HG02840 (cell line): ENCODE measurements around the gene TPH1.
"Not testable (repeated sequence)": the region's sequence is repeated elsewhere in the genome, so short reads cannot be mapped to it uniquely, and the experiment has no call there.

Experiments
- ATAC-seq: cut with Tn5 transposase; IDR thresholded peaks from one replicate; pipeline ENCODE4 v1.9.1; 2021; ENCODE audit warnings: mild to moderate bottlenecking, moderate library complexity, moderate number of reproducible peaks; ENCODE audit not compliant: unreplicated experiment, low FRiP score

Gene TPH1

DNA sequence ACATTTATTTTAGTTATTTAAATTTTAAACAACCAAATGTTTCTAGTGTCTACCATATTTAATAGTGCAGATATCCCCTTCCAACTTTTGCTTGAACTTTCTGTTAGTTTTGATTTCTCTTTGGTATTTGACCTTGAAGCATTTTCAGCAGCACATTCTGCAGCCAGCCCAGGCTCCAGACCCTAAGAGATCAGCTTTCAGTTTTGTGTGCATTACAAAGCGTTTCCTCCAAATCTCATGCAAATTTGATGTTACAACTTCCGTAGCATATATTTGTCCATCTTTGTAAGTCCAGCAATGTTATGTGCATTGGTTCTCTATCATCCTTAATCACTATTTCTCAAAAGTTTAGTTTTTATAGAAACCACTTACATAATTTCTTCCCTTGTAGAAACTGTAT, 18.6 kb downstream of the TPH1 start:
- no peak for ATAC-seq

GRCh38 chr11:18022419-18022818, 23.6 kb downstream of the TPH1 start:
- no peak for ATAC-seq

DNA sequence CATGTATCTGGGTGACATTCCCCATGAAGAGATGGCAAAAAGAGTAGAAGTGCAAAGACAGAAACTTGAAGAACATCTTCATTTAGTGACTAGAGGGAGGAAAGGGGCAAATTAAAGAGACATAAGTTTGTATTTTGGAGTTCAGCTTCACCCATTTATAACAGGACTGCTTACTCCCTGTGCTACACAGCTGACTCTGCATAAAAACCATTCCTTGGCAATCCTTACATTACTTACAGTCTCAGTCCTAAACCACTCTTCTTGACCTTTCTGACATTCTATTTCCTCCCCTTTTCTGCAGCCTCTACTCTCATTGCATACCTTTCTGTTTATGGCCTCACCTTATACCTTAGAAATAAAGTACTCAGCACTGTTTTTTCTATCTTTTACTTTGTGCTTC, 26.4 kb downstream of the TPH1 start:
- ATAC-seq, result no peak

DNA sequence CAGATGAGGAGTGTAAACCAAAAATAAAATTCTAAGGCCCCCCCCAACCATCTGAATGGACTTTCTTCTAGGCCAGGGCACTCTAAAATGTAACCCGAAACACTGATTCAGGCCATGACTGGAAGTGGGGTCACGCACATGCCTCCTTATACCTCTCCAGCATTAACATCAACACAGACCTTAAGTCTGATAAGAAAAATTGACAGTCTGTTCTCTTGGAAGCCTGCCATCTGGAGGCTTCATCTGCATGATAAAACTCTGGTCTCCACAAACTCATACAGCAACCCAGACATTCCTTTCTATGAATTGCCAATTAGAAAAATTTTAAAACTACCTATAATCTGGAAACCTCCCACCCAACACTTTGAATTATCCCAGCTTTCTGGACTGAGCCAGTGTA, 29.3 kb downstream of the TPH1 start:
- ATAC-seq, result no peak

DNA sequence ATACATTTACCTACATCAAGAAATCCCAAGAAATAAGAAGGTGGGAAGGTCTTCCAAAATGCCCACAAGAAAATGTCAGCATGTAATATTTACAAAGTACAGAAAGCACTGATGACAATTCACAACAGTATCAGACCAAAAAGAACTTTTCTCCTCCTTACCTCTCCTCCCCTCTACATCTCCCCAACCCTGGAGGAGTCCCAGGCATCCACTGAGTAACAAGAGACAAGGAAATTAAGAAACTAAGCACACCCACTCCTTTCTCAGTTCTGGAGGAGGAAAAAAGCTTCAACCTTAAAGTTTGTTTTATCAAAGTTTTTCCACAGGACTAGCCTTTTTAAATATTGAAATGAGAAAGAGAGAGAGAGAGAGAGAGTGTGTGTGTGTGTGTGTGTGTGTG, 31.2 kb downstream of the TPH1 start:
- ATAC-seq, result no peak

GRCh38 chr11:18013790-18014507, 32.1 kb downstream of the TPH1 start:
- no peak for ATAC-seq

DNA sequence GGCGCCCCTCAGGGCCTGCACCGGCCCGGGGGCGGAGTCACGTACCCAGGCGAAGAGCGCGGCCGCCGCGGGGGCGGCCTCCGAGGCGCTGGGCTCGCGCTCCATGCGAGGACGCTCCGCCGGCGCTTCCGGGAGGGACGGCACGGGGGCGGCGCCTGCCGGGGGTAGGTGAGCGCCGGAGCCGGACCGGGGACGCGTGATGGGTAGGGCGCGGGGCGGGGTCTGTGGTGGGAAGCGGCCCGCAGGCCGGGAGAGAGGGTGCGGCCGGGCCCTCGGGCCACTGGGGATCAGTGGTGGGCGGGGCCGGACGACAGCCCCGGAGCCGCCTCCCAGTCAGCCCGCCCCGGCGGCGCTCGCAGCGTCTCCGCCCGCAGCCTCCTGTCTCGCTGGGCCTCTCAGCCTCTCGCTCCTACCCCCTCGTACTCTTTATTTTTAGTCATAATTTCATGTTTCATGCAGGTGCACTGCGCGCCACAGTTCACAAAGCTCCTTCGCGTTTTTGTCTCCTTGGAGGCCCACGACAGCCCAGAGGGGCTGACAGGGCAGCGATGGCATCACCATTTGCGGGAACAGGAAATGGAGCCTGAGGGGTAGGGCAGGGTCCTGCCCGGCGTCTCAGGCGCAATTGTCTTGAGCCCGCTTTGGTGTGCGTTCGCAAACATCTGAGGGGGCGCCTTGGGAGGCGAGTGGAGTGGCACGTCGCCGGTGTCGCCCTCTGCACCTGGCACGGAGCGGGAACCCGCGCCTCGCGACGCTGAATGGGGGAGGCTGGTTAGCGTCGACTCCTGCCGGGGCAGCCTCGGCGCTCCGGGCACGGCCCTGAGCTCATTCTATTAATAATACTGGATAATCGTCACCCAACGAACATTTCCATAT, 32.9 kb downstream of the TPH1 start, which contains the start of gene SERGEF:
TSS of gene SERGEF (minus strand) at position 142 of the 876 bp plus-strand sequence. CDS start at position 105, 37 bp downstream.
- peak; percentile 90 for ATAC-seq

DNA sequence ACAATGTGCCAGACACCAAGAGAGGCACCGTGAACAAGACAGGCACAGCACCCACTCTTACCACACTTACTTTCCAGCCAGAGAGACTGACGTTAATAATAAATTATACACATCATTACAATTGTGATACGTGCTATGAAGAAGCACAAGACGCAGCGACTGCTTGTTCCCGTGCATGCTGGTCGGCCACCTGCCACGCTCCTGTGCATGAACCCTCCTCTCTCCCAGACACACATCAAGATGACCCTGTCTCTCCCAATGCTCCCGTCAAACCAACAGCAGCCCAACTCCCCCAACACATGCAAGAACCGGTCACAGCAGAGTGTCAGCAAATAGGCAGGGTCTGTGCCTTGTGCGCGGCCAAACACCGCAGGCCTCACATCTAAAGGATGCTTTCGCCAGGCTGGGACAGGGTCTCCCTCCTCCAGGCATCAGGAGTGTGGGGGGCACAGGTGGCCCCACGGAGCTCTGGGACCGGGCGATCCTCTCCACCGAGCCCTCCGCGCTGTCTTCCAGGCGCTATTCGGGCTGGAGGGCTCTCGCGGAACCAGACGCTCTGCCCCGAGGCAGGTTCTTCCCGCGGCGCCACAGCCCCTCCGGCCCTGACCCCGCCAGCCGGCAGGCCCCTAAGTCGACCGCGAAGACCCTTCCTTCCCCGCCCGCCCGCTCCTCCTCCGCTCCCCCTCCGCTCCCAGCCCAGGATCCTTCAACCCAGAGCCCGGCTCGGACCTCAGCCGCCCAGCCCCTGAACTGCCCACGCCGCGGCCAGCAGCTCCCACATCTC, 33.8 kb downstream of the TPH1 start:
- peak; percentile 1 for ATAC-seq

DNA sequence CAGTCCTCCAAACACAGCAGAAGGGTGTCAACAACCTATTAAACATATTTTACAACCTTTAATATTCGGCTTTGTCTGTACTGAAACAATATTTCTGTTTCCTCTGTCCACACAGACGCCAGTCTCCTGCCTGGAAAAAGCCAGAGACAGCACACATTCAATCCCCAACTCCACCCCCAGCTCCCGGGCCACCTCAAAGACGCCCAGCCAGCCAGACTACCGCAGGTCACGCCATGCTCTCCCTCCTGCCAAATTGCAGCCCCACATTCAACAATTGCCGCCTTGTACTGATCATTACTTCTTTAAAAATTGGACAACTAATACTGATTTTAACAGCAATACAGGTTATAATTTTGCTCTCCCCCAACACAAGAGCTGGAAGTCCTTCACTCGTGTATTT, 34.4 kb downstream of the TPH1 start:
- ATAC-seq, result no peak

DNA sequence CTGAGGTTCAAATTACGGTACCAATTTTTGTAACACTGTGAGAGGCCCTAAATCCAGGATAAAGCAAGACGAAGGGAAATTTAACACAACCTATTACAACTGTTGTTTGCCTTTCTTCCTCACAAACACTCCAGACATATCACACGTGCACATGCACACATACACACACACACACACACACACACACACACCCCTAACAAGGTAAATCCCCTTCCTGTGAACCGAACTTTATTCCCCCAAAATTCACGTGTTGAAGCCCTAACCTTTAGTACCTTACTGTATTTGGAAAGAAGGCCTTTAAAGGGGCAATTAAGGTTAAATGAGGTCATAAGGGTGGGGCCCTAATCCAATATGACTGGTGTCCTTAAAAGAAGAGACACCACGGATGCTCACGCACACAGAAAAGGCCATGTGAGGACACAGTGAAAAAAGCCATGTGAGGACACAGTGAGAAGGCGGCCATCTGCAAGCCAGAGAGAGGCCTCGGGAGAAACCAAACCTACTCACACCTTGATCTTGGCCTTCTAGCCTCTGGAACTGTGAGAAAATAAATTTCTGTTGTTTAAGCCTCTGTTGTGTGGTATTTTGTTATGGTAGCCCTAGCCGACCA, 35.0 kb downstream of the TPH1 start:
- ATAC-seq, result no peak

GRCh38 chr11:18010121-18010670, 35.9 kb downstream of the TPH1 start:
- no peak for ATAC-seq

GRCh38 chr11:18005376-18006129, 40.5 kb downstream of the TPH1 start:
- no peak for ATAC-seq

- no peak for ATAC-seq
Measured at GRCh38 chr11:18001191-18001590, 44.9 kb downstream of the TPH1 start.

- peak; percentile 67 for ATAC-seq
Measured at GRCh38 chr11:18000760-18001159, 45.3 kb downstream of the TPH1 start.

DNA sequence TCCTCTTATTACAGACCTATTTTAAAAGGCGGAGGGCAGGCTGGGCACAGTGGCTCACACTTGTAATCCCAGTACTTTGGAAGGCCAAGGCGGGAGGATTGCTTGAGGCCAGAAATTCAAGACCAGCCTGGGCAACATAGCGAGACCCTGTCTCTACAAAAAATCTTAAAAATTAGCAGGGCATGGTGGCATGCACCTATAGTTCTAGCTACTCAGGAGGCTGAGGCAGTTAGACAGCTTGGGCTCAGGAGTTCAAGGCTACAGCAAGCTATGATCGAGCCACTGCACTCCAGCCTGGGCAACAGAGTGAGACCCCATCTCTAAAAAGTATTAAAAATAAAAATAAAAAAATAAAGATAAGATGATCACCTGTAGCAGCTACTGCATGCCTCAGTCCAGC, 45.9 kb downstream of the TPH1 start:
- not testable (repeated sequence) for ATAC-seq
